SH-SY5Y (cell line): ENCODE results near the gene SQSTM1.

Experiments
- GATA2 ChIP-seq: IDR thresholded peaks from 2 replicates; pipeline ENCODE4 v1.6.1; 2011; ENCODE audit warnings: mild to moderate bottlenecking, low read depth, low read length
- GATA3 ChIP-seq: IDR thresholded peaks from 2 replicates; pipeline ENCODE4 v1.6.1; 2011; ENCODE audit warnings: low read depth, mild to moderate bottlenecking, low read length, moderate library complexity

The SQSTM1 gene

GRCh38 chr5:179806250-179807048 is 14.3 kb upstream of the SQSTM1 start, which contains the start of gene MGAT4B:
MGAT4B (minus strand) TSS chr5:179806866; CDS start chr5:179806583, 283 bp downstream.
- TF ChIP-seq GATA3 (no peak), GATA2 (no peak)

- no peak for TF ChIP-seq GATA2
- TF ChIP-seq GATA3 = no peak
These were observed 8.4 kb upstream of the SQSTM1 start for GRCh38 chr5:179812135-179812825.

- TF ChIP-seq GATA3 (no peak), GATA2 (no peak)
These were observed 7.6 kb upstream of the SQSTM1 start for GRCh38 chr5:179812997-179813607.

GRCh38 chr5:179814090-179814489 is 6.6 kb upstream of the SQSTM1 start:
- TF ChIP-seq GATA3 (no peak), GATA2 (no peak)

- TF ChIP-seq GATA3 (no peak), GATA2 (no peak)
These were observed 5.0 kb upstream of the SQSTM1 start for GRCh38 chr5:179815491-179816249.

- TF ChIP-seq GATA2 = no peak
- TF ChIP-seq GATA3 = no peak
These were observed 4.3 kb upstream of the SQSTM1 start for GRCh38 chr5:179816401-179816795.

GRCh38 chr5:179816796-179817469 is 3.8 kb upstream of the SQSTM1 start:
- no peak for TF ChIP-seq GATA3
- no peak for TF ChIP-seq GATA2

- no peak for TF ChIP-seq GATA3
These were observed 3.2 kb upstream of the SQSTM1 start for GRCh38 chr5:179817470-179817840.

GRCh38 chr5:179817890-179818745 is 2.6 kb upstream of the SQSTM1 start:
- TF ChIP-seq GATA3 (no peak), GATA2 (no peak)

- TF ChIP-seq GATA3 = no peak
- no peak for TF ChIP-seq GATA2
These were observed 1.9 kb upstream of the SQSTM1 start for GRCh38 chr5:179818746-179819295.

GRCh38 chr5:179819296-179820126 is 1.2 kb upstream of the SQSTM1 start:
- no peak for TF ChIP-seq GATA3
- no peak for TF ChIP-seq GATA2

GRCh38 chr5:179820127-179820482 is 600 bp upstream of the SQSTM1 start:
- no peak for TF ChIP-seq GATA2
- no peak for TF ChIP-seq GATA3
